Activated naive CD8-positive, alpha-beta T cell treated with anti-CD3 and anti-CD28 coated beads for 36 hours (primary cell): ENCODE data around the gene EIF1AD. TPM values are rescaled to one million over a fixed set of nuclear protein-coding genes. Genes with fewer than 3 reads are reported as not detected.
"Not testable (repeated sequence)": the region's sequence is repeated elsewhere in the genome, so short reads cannot be mapped to it uniquely, and the experiment has no call there.

Source experiments
- DNase-seq: peaks from one replicate; pipeline ENCODE4 v3.0.0; 2021
- H3K27ac Mint-ChIP-seq: one replicate; pipeline ENCODE4 v1.8.0; 2022; ENCODE audit warnings: mild to moderate bottlenecking, moderate library complexity, mixed read lengths
- H3K27me3 Mint-ChIP-seq: one replicate; pipeline ENCODE4 v1.8.0; 2022; ENCODE audit warnings: mild to moderate bottlenecking, mixed read lengths
- H3K36me3 Mint-ChIP-seq: one replicate; pipeline ENCODE4 v1.8.0; 2021; ENCODE audit warnings: mild to moderate bottlenecking, mixed read lengths
- H3K4me1 Mint-ChIP-seq: one replicate; pipeline ENCODE4 v1.8.0; 2021; ENCODE audit warnings: mixed read lengths
- H3K4me3 Mint-ChIP-seq: one replicate; pipeline ENCODE4 v1.8.0; 2022; ENCODE audit warnings: mild to moderate bottlenecking, moderate library complexity, mixed read lengths
- H3K9me3 Mint-ChIP-seq: one replicate; pipeline ENCODE4 v1.8.0; 2022; ENCODE audit warnings: mixed read lengths
- total RNA-seq, 2 experiments: library from RNA; stranded (reverse); gene quantifications; one replicate each; pipeline ENCODE4 v1.2.3, GENCODE V29; 2021

Gene EIF1AD
- total RNA-seq, 2 experiments from 2014 or later: 56.8 to 63.7 TPM

DNA sequence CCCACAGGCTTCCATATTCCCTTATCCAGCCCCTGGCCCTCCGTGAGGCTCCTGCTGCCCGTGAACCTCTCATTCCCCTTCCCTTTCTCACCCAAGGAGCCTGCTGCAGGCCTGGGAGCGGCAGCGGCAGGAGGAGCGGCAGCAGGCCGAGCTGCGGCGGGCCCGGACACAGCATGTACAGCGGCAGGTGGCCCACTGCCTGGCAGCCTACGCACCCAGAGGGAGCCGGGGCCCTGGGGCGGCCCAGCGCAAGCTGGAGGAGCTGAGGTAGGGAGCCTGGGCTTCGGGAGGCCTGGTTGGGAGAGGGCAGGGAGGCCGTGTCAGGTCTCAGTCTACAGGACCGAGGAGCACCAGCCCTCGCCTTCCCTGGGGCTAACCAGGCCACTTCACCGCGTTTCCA is 48.5 kb downstream of the EIF1AD start:
- H3K36me3 Mint-ChIP-seq: no peaks in the 10 kb centered on the region
- H3K27ac Mint-ChIP-seq: no peak overlapping the region
- H3K27me3 Mint-ChIP-seq: no peaks in the 10 kb centered on the region
- no peak overlapping the region for H3K4me3 Mint-ChIP-seq
- H3K9me3 Mint-ChIP-seq: no peaks in the 10 kb centered on the region
- DNase-seq: no peak
- H3K4me1 Mint-ChIP-seq: peaks cover 9% of the 10 kb centered on the region

DNA sequence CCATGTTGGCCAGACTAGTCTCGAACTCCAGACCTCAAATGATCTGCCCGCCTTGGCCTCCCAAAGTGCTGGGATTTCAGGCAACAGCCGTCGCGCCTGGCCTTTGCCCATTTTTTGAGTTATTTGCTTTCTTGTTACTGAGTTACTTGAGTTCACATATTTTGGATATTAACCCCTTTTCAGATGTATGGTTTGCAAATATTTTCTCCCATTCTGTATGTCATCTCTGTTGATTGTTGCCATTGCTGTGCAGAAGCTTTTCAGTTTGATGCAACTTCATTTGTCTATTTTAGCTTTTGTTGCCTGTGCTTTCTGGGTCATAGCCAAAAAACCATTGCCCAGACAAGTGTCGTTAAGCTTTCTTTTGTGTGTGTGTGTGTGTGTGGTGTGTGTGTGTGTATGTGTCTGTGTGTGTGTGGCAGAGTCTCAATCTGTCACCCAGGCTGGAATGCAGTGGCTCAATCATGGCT is 49.9 kb downstream of the EIF1AD start:
- no peaks in the 10 kb centered on the region for H3K36me3 Mint-ChIP-seq
- no peak overlapping the region for H3K27ac Mint-ChIP-seq
- peaks cover 7% of the 10 kb centered on the region for H3K4me1 Mint-ChIP-seq
- H3K9me3 Mint-ChIP-seq: no peaks in the 10 kb centered on the region
- no peaks in the 10 kb centered on the region for H3K27me3 Mint-ChIP-seq
- no peak for DNase-seq
- no peak overlapping the region for H3K4me3 Mint-ChIP-seq

DNA sequence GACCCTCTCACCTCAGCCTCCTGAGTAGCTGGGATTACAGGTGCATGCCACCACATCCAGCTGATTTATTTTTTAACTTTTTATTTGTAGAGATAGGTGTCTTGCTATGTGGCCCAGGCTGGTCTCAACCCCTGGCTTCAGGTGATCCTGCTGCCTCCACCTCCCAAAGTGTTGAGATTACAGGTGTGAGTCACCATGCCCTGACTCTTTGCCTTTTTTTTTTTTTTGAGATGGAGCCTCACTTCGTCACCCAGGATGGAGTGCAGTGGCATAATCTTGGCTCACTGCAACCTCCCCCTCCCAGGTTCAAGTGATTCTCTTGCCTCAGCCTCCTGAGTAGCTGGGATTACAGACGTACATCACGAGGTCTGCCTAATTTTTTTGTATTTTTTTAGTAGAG is 50.3 kb downstream of the EIF1AD start:
- H3K4me1 Mint-ChIP-seq, H3K9me3 Mint-ChIP-seq, H3K27me3 Mint-ChIP-seq, H3K27ac Mint-ChIP-seq, DNase-seq, H3K36me3 Mint-ChIP-seq, H3K4me3 Mint-ChIP-seq: not testable (repeated sequence)

DNA sequence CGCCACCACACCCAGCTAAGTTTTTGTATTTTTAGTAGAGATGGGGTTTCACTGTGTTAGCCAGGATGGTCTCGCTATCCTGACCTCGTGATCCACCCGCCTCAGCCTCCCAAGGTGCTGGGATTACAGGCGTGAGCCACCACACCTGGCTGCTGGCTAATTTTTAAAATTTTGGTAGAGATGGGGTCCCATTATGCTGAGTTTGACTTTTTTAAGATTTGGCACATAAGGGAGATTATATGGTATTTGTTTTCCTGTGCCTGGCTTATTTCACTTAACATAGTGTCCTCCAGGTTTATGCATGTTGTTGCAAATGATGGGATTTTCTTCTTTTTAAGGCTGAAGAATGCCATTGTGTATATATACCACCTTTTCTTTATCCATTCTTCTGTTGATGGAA is 51.2 kb downstream of the EIF1AD start:
- not testable (repeated sequence) for H3K4me1 Mint-ChIP-seq, H3K4me3 Mint-ChIP-seq, H3K27ac Mint-ChIP-seq, H3K9me3 Mint-ChIP-seq, DNase-seq, H3K36me3 Mint-ChIP-seq, H3K27me3 Mint-ChIP-seq

DNA sequence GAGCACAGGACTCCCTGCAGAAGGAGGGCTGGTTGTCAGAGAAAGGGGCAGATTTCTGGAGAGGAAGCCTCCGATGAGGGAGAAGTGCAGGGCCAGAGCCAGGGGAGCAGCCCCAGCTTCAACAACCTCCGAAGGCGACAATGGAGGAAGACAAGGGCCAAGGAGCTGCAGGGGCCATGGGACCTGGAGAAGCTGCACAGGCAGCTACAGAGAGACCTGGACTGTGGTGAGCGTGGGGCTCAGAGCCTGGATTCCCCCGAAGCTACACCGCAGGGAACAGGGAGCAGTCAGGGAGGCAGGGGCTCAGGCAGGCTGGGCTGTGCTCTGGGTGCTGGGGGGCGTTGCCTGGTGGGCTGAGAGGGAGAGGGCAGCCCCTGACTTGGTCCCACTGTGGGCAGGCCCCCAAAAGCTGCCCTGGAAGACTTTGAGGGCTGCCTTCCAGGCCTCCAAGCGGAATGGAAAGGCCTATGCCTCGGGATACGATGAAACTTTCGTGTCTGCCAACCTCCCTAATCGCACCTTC is 54.3 kb downstream of the EIF1AD start:
- no peak overlapping the region for H3K27ac Mint-ChIP-seq
- H3K27me3 Mint-ChIP-seq: no peaks in the 10 kb centered on the region
- DNase-seq: no peak

DNA sequence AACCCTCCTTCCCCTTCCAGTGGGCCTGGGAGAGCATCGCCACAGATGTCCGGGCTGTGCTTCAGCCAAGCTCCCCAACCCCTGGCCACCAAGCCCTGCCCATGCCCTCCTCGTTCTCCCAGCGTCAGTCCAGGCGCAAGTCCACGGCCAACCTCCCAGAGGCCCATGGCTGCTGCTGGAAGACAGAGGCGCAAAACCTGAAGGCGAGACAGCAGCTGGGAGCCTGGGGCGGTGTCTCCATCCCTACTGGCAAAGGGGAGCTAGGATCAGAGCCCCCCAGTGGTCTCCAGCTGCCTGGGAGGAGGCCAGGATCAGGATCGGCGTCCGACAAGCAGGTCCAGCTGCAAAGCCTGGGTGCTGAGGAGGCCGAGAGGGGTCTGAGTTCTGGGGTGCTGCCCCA is 54.8 kb downstream of the EIF1AD start:
- Mint-ChIP-seq H3K9me3 (no peaks in the 10 kb centered on the region), H3K27me3 (no peaks in the 10 kb centered on the region), H3K4me3 (no peak overlapping the region), H3K27ac (no peak overlapping the region), H3K36me3 (no peaks in the 10 kb centered on the region), H3K4me1 (no peaks in the 10 kb centered on the region)
- DNase-seq: no peak

More for the DNA sequence above, 54.3 kb downstream of the EIF1AD start:
- Mint-ChIP-seq H3K36me3 (no peaks in the 10 kb centered on the region), H3K9me3 (no peaks in the 10 kb centered on the region), H3K4me1 (no peaks in the 10 kb centered on the region), H3K4me3 (no peak overlapping the region)

DNA sequence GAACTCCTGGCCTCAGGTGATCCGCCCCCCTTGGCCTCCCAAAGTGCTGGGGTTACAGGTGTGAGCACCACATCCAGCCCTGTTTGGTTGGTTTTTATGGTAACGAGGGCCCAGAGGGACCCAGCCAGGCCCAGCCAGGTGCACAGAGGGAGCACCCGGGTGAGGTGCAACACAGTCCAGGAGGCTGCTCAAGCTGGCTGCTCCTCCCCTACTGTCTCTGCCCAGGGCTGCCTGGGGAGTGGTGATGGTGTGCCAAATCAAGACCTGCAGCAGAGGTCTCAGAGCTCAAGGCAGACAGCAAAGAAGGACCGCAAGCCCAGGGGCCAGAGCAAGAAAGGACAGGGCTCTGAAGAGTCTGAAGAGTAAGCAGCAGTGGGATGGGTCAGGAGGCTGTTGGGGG is 55.3 kb downstream of the EIF1AD start:
- H3K27ac Mint-ChIP-seq: no peak overlapping the region
- no peaks in the 10 kb centered on the region for H3K9me3 Mint-ChIP-seq
- DNase-seq: no peak
- no peaks in the 10 kb centered on the region for H3K27me3 Mint-ChIP-seq
- no peaks in the 10 kb centered on the region for H3K4me1 Mint-ChIP-seq
- H3K36me3 Mint-ChIP-seq: no peaks in the 10 kb centered on the region
- H3K4me3 Mint-ChIP-seq: no peak overlapping the region

Other genes with a start within 250 kb of the EIF1AD start
- gene AP5B1, start 221.2 kb downstream of the EIF1AD start, total RNA-seq: 10 to 100 TPM; 20.4 to 20.6 TPM
- gene OVOL1, start 215.1 kb downstream of the EIF1AD start, total RNA-seq: under 1 TPM; 0.42 to 0.45 TPM
- 1 to 10 TPM; 2.4 to 3.3 TPM for gene SNX32, start 168.2 kb downstream of the EIF1AD start, total RNA-seq
- 1,000 to 10,000 TPM; 1,050 to 1,075 TPM for gene CFL1, start 144.0 kb downstream of the EIF1AD start, total RNA-seq
- gene MUS81, start 141.7 kb downstream of the EIF1AD start, total RNA-seq: 10 to 100 TPM; 64.0 to 67.4 TPM
- gene EFEMP2, start 129.4 kb downstream of the EIF1AD start, total RNA-seq: 1 to 10 TPM; 8.5 to 8.9 TPM
- 10 to 100 TPM; 39.3 to 41.5 TPM for gene CTSW, start 122.3 kb downstream of the EIF1AD start, total RNA-seq
- 100 to 1,000 TPM; 113 to 114 TPM for gene FIBP, start 113.7 kb downstream of the EIF1AD start, total RNA-seq
- 10 to 100 TPM; 78.5 to 81.3 TPM for gene CCDC85B, start 111.5 kb downstream of the EIF1AD start, total RNA-seq
- gene FOSL1, start 101.8 kb downstream of the EIF1AD start, total RNA-seq: 10 to 100 TPM; 15.8 to 16.0 TPM
- 10 to 100 TPM; 16.8 to 16.9 TPM for gene C11orf68, start 83.1 kb downstream of the EIF1AD start, total RNA-seq
- gene DRAP1, start 82.7 kb downstream of the EIF1AD start, total RNA-seq: 100 to 1,000 TPM; 108 to 109 TPM
- gene TSGA10IP, start 56.7 kb downstream of the EIF1AD start, total RNA-seq: not detected
- gene SART1, start 40.4 kb downstream of the EIF1AD start, total RNA-seq: 10 to 100 TPM; 59.6 to 62.6 TPM
- gene BANF1, start 346 bp upstream of the EIF1AD start, total RNA-seq: 100 to 1,000 TPM; 253 to 277 TPM
- gene CST6, start 9.9 kb upstream of the EIF1AD start, total RNA-seq: not detected
- not detected for gene CATSPER1, start 24.3 kb upstream of the EIF1AD start, total RNA-seq
- gene GAL3ST3, start 47.0 kb upstream of the EIF1AD start, total RNA-seq: under 1 TPM; 0.70 to 0.95 TPM
- gene SF3B2, start 50.2 kb upstream of the EIF1AD start, total RNA-seq: 100 to 1,000 TPM; 268 TPM
- 10 to 100 TPM; 58.4 to 61.4 TPM for gene PACS1, start 68.1 kb upstream of the EIF1AD start, total RNA-seq